Erythroblast (primary cell): Measurements from ENCODE around the gene UCK2.

Source experiments
- GATA1 ChIP-seq: IDR thresholded peaks from 2 replicates; pipeline ENCODE4 v1.6.1; 2011; ENCODE audit warnings: low read depth, mild to moderate bottlenecking, control low read depth, low read length, moderate library complexity
- POLR2A ChIP-seq: IDR thresholded peaks from 2 replicates; pipeline ENCODE4 v1.6.1; 2011; ENCODE audit warnings: mild to moderate bottlenecking, low read length

DNA sequence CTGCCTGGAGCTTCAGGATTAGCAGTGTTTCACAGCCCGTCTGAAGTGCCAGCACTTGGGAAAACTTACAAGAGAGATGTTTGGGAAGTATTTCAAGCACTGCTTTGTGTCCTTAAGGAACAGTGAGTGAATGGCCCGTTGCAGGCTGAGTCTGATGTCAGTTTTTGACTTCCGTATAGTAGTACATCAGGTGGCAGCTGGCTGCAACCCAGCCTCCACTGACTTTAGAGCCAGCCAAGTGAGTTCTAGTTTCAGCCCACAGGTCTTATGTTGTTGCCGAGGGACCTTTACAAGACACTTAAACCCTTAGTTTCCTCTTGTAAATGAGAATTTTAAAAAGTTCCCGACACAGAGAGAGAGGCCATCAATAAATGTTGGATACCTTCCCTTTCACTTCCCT is 35.0 kb downstream of the UCK2 start:
- TF ChIP-seq POLR2A (no peak), GATA1 (no peak)
